A673 (cell line): Measurements from ENCODE around the gene NFKBIE.

ENCODE experiments used
- EZH2 ChIP-seq: fragments of 200-600 bp; sonication (generic); IDR thresholded peaks from 2 replicates; pipeline ENCODE4 v1.6.1; 2017; ENCODE audit warnings: borderline replicate concordance, low read depth, mild to moderate bottlenecking, mixed read lengths, antibody characterized with exemption, low read length; ENCODE audit not compliant: poor library complexity, severe bottlenecking
- TF ChIP-seq, protein P1 (sequence below): fragments of 300-800, 200-600 bp; sonication (generic); conservative IDR thresholded peaks from 2 replicates; pipeline ENCODE4 v1.5.1; 2017; ENCODE audit warnings: low read depth, mild to moderate bottlenecking, antibody characterized with exemption, low read length, moderate library complexity, mixed read lengths

DNA sequence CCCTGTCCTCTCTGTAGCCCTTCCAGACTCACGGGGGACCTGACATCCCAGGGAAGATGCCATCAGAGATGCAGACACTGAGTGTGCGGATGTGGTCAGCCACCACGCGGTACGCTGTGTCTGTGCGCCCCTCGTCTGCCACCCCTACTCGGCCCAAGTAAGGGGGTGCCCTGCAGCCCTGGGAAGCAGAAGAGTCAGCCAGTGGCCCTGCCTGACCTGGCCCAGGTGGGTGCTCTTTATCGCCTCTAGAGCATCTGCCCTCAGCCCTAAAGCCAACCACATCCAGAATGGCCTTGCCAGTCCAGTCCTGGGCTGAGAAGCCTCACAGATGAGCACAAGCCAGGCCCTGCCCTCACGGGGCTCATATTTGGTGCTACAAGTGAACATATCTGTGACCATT, 41.9 kb upstream of the NFKBIE start:
- TF ChIP-seq, protein P1, sequence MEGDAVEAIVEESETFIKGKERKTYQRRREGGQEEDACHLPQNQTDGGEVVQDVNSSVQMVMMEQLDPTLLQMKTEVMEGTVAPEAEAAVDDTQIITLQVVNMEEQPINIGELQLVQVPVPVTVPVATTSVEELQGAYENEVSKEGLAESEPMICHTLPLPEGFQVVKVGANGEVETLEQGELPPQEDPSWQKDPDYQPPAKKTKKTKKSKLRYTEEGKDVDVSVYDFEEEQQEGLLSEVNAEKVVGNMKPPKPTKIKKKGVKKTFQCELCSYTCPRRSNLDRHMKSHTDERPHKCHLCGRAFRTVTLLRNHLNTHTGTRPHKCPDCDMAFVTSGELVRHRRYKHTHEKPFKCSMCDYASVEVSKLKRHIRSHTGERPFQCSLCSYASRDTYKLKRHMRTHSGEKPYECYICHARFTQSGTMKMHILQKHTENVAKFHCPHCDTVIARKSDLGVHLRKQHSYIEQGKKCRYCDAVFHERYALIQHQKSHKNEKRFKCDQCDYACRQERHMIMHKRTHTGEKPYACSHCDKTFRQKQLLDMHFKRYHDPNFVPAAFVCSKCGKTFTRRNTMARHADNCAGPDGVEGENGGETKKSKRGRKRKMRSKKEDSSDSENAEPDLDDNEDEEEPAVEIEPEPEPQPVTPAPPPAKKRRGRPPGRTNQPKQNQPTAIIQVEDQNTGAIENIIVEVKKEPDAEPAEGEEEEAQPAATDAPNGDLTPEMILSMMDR: no peak
- no peak for TF ChIP-seq EZH2
